Activated CD8-positive, alpha-beta memory T cell treated with anti-CD3 and anti-CD28 coated beads for 1 hour (primary cell): ENCODE results near the gene TMEM38A.
"Not testable (repeated sequence)": the region's sequence is repeated elsewhere in the genome, so short reads cannot be mapped to it uniquely, and the experiment has no call there.

Experiments used
- DNase-seq, 2 donors: peaks; one replicate each; pipeline ENCODE4 v3.0.0-alpha.2; 2020; ENCODE audit warnings: low read depth in 1 of 2; ENCODE audit errors: extremely low read depth in 1 of 2

Gene TMEM38A

GRCh38 chr19:16631465-16631864 lies 29.5 kb upstream of the TMEM38A start:
- DNase-seq, result no peak

DNA sequence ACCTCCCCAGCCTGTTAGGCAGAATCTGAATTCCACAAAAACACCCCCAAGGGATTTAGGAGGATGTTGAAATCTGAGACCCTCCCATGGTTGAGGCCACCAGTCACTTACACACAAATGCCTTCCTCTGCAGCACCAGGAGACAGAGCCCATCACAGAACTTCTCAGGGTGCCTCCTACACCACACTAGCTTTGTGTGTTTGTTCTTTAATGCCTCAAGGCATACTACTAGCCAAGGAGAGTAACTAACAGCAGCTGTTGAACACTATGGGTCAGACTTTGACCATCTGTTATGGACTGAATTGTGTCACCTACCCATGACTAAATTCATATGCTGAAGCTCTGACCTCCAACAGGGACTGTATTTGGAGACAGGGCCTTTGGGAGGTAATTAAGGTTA lies 23.4 kb upstream of the TMEM38A start:
- DNase-seq, result no peak

DNA sequence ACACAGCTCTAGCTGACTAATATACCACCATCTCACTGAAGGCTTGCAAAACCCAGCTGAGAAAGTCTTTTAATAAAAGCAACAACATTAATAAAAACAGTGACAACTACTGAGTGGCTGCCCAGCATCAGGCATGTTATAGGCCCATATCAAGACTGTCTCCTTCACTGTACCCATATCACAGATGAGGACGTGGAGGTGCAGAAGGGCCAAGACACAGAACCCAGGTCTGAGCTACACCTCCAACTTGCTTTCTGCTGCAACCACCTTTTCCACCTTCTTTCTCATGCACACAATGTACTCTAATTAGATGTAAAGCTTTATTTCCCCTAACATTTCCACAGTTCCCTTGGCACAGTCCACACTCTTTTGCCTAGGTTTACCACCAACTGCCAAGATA lies 22.3 kb upstream of the TMEM38A start:
- DNase-seq, result no peak

DNA sequence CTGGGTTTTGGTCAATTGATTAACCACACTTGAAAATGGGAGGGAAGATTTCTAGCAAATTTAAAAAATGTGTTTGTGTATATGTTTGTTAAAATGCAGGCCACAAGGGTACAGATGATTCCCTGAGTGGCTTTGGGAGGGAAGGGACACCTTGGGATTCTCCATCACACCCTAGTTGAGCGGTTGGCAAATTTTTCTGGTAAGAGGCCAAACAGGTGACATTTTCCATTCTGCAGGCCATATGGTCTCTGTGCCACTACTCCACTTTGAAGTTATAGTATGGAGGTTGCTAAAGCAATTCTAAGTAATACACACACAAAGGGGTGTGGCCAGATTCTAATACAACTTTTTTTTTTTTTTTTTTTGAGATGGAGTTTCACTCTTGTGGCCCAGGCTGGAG lies 20.0 kb upstream of the TMEM38A start:
- no peak for DNase-seq

- DNase-seq, result no peak
These were observed 19.2 kb upstream of the TMEM38A start for GRCh38 chr19:16641695-16642094.

GRCh38 chr19:16645140-16645539 lies 15.8 kb upstream of the TMEM38A start:
- DNase-seq, result no peak

- DNase-seq, result no peak
These were observed 11.2 kb upstream of the TMEM38A start for GRCh38 chr19:16649734-16650133.

- DNase-seq, result no peak
These were observed 10.1 kb upstream of the TMEM38A start for GRCh38 chr19:16650821-16651220.

DNA sequence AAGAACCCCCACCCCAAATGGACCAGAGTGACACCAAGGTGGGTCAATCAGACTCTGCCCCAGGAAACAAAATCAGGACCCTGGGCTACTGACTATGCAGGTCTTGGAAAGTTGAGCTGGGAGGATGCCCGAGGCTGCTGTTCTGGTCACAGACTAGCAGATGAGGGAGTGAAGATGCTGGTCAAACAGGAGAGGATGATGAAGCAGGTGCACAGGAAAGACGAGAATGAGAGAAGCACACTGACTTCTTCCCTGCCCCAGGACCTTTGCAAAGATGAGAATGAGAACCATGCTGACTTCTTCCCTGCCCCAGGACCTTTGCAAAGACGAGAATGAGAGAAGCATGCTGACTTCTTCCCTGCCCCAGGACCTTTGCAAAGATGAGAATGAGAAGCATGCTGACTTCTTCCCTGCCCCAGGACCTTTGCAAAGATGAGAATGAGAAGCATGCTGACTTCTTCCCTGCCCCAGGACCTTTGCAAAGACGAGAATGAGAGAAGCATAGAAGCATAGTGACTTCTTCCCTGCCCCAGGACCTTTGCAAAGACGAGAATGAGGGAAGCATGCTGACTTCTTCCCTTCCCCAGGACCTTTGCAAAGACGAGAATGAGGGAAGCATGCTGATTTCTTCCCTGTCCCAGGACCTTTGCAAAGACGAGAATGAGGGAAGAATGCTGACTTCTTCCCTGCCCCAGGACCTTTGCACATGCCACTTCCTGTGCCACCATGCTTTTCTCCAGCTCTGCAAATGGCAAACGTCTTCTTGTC lies 9.3 kb upstream of the TMEM38A start:
- not testable (repeated sequence) for DNase-seq

- no peak for DNase-seq
These were observed 8.1 kb upstream of the TMEM38A start for GRCh38 chr19:16652854-16653253.

DNA sequence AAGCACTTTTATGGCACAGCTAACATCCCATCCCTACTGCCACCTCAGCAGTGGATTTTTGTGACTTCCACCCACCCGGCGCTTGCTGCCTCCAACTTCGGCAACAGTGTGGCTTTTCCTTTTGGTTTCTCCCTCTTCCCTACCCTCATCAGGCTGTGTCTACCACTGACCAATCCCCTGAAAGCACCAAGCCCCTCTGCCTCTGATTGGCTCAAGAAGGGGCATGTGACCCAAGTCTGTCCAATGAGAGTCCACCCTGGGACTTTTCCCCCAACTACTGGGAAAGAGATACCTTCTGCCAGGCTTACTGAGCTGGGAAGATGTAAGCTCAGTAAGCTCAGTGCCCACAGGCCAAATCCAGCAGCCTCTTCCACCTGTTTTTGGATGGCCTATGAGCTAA lies 6.8 kb upstream of the TMEM38A start:
- no peak for DNase-seq

DNA sequence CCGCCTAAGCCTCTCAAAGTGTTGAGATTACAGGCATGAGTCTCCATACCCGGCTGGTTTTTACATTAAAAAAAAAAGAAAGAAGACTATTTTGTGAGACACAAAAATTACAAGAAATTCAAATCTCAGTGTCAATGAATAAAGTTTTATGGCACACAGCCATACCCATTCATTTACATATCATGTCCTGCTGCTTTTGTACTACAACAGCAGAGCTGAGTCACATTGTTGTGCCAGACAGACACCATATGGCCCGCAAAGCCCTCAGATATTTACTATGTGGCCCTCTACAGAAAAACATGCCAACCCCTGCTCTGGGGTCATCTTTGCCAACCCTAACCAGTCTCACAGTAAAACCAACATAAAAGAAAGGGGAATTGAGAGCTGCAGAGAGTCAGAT lies 6.3 kb upstream of the TMEM38A start:
- no peak for DNase-seq

- DNase-seq, result no peak
These were observed 5.2 kb upstream of the TMEM38A start for GRCh38 chr19:16655727-16656126.

DNA sequence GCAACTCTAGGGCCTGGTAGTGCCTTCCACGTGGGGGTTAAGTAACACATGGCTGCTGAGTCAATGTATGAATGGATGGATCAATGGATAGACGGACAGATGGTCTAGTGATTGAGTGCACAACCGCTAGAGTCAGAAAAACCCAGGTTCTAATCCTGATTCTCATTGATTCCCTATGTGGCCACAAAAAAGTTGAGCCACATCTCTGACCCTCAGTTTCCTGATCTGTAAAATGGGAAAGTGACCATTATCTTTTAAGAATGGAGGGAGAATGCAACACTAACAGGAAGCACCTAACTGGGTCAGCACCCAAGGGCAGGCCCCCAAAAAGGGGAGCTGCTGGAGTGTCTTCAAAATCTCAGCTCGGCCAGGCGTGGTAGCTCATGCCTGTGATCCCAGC lies 3.6 kb upstream of the TMEM38A start:
- DNase-seq, result no peak

- DNase-seq, result no peak
These were observed 1.5 kb upstream of the TMEM38A start for GRCh38 chr19:16659464-16659831.

DNA sequence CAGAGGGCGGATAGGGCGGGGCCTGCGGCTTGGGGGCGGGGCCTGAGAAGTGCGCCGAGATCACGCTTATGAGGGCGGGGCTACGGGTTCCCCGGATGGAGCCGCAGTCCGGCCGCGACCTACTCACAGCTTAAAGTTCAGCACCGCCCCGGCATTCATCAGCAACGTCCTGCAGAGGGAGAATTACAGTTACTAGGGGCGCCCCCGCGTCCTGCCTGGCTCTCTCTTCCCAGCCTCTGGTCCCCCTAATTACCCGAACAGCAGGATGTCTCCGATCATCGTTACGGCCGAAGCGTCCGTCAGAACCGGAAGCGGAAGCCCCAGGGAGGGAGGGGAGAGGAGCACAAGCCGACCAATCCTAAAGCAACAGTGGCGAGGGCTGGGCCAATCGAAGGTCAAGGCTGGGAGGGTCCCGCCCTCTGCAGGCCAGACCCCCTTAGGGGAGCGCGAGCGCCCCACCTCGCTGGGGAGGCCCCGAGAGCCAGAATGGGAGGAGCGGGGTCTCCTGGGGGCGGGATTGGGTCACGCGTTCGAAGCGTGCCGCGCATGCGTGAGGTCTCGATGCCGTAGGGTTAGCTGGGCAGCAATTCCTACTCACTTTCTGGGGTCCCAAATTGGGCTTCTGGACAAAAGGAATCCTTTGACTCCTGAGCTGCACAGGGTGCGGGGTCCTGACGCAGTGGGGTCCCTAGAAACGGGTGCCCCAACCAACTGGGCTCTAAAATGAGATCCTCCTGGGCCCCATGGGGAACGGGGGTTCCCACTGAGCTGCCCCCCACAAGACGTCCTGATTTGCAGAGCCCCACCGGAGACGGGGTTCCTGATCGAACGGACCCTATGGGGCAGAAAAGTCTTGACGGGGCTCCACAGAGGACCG lies 869 bp upstream of the TMEM38A start, which contains the start of gene SMIM7:
Gene SMIM7, minus strand, starts transcription at position 313 of the 877 bp plus-strand sequence. Its CDS starts 34 bp downstream, at position 279.
- DNase-seq, result peak; percentile 96 to 99

DNA sequence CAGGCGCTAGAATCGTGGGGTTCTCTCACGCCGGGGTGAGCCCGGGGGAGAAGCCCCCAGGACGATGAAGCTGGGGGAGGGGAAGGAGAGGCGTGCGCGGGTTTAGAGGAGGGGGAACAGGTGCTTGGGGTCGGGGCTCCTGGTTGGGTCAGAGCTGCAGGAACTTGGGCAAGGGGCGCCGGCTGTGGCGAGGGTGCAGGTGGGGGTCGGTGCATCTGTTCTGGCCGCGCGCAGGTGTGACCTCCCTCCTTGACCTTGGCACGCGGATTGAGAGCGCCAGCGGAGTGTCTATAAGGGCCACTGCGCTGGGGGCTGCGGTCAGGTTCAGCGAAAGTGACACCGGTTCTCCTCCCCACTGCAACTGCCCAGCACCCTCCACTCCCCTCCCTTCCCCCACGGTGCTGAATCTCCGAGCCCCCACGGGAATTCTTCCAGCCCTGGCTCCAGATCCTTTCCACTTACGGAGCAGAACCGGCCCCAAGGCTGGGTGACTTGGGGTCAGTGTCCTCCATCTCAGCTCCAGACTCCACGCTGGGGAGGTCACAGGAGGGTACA lies 618 bp downstream of the TMEM38A start:
- no peak for DNase-seq

GRCh38 chr19:16668176-16668575 lies 7.2 kb downstream of the TMEM38A start:
- no peak for DNase-seq

DNA sequence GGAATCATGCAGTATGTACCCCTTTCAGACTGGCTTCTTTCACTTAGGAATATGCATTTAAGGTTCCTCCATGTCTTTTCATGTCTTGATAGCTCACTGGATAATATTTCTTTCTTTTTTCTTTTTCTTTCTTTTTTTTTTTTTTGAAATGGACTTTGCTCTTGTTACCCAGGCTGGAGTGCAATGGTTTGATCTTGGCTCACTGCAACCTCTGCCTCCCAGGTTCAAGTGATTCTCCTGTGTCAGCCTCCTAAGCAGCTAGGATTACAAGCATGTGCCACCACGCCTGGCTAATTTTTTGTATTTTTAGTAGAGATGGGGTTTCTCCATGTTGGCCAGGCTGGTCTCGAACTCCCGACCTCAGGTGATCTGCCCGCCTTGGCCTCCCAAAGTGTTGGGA lies 7.8 kb downstream of the TMEM38A start:
- DNase-seq, result not testable (repeated sequence)

DNA sequence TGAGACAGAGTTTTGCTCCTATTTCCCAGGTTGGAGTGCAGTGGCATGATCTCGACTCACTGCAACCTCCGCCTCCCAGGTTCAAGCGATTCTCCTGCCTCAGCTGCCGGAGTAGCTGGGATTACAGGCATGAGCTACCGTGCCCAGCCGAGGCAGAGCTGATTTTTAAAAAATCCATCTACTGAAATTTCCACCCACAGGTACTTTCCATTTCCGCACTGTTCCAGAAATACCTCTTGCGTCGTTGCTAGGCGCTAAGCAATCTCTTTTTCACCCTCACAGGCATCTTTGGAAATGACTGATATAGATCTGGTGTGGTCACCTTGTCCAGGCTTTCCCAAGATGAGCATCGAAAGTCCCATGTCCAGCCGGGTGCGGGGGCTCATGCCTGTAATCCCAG lies 9.4 kb downstream of the TMEM38A start:
- no peak for DNase-seq

- no peak for DNase-seq
These were observed 10.8 kb downstream of the TMEM38A start for GRCh38 chr19:16671652-16672274.
